Esophagus muscularis mucosa (tissue), 4 donors: ENCODE data around the gene MON2.

Source experiments
- CTCF ChIP-seq, 3 experiments: fragments of 200-600 bp in 2 of 3; fragments of 450-650 bp in 1 of 3; sonication (generic) in 2 of 3; IDR thresholded peaks; one replicate each; pipeline ENCODE4 v1.5.1; 2017 to 2019; ENCODE audit warnings: antibody characterized with exemption in 3 of 3, mild to moderate bottlenecking in 2 of 3, moderate library complexity in 1 of 3
- EP300 ChIP-seq: sonication (generic); formaldehyde crosslinking; IDR thresholded peaks from one replicate; pipeline ENCODE4 v1.6.1; 2017; ENCODE audit warnings: antibody characterized with exemption
- POLR2A ChIP-seq: fragments of 450-650 bp; IDR thresholded peaks from one replicate; pipeline ENCODE4 v1.6.1; 2017; ENCODE audit warnings: antibody characterized with exemption, moderate library complexity, mild to moderate bottlenecking, low read depth
- POLR2AphosphoS5 ChIP-seq, 2 donors: sonication (generic); formaldehyde crosslinking; IDR thresholded peaks; one replicate each; pipeline ENCODE4 v1.6.1; 2017; ENCODE audit warnings: antibody characterized with exemption in 2 of 2

DNA sequence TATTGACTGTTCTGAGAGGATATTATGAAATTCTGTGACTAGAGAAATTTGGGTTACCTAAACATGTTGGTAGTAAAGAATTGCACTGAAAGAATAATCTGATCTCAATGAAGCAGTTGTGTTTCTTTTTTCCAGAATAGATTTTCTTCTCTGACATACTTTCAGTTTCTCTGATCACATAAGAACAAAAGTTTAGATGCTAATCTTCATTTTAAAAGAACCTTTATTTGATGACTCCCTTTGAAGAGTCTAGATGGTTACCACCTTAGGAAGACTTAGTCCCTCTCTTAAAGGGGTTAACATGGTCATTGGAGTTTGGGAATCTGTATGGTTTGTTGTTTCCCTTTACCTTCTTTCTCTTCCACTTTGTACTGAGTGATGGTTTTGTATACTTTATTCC, 58.6 kb downstream of the MON2 start:
- TF ChIP-seq POLR2AphosphoS5 (IDR thresholded peaks at IDR 0.05) (no peak), CTCF (IDR thresholded peaks at IDR 0.05) (no peak), EP300 (no peak), POLR2A (no peak)
